ENCODE measurements around the gene SGPL1. TPM values are rescaled to one million over a fixed set of nuclear protein-coding genes. Genes with fewer than 3 reads are reported as not detected.

The SGPL1 gene
- total RNA-seq, 2 experiments from 2014 or later = 65.6 to 67.0 TPM

GRCh38 chr10:70874061-70874460 lies 58.3 kb downstream of the SGPL1 start:
- Mint-ChIP-seq H3K4me3 (no peak overlapping the region), H3K9me3 (no peaks in the 10 kb centered on the region), H3K36me3 (peaks cover 38% of the 10 kb centered on the region), H3K27ac (no peak overlapping the region), H3K4me1 (ENCODE audit: low read depth) (peaks cover 2% of the 10 kb centered on the region), H3K27me3 (no peaks in the 10 kb centered on the region)
- intact Hi-C loops (cut with micrococcal nuclease) = no loop called here
- POLR2A ChIA-PET = no interaction called here
- CTCF ChIA-PET = no interaction called here
- no peak for DNase-seq

GRCh38 chr10:70879207-70879606 lies 63.5 kb downstream of the SGPL1 start:
- no peak for DNase-seq
- intact Hi-C loops (cut with micrococcal nuclease) = no loop called here
- POLR2A ChIA-PET = no interaction called here
- H3K36me3 Mint-ChIP-seq = peaks cover 32% of the 10 kb centered on the region
- no peaks in the 10 kb centered on the region for H3K9me3 Mint-ChIP-seq
- CTCF ChIA-PET = interaction anchor here (1.0 to 3.7 kb wide), 8 partner anchors 8 to 330 kb away, joined by 3 to 21 read pairs (median 8); partner anchors contain the start of gene SGPL1
- H3K27ac Mint-ChIP-seq = no peak overlapping the region
- peaks cover 9% of the 10 kb centered on the region for H3K4me1 Mint-ChIP-seq (ENCODE audit: low read depth)
- H3K27me3 Mint-ChIP-seq = no peaks in the 10 kb centered on the region
- no peak overlapping the region for H3K4me3 Mint-ChIP-seq

DNA sequence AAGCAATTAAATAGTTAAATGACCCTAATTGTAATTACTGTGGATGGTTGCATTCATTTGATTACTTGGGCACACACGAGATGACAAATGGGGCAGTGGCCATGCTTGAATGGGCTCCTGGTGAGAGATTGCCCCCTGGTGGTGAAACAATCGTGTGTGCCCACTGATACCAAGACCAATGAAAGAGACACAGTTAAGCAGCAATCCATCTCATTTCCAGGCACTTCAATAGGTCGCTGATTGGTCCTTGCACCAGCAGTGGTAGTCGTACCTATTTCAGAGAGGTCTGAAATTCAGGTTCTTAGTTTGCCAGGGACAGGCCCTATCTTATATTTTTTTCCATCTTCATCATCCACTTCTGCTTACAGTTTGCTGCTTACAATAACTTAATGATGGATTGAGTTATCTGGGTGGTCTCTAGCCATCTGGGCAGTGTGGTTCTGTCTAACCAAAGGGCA lies 64.4 kb downstream of the SGPL1 start:
- no peaks in the 10 kb centered on the region for H3K9me3 Mint-ChIP-seq
- peak overlapping the region; percentile 67 for H3K27ac Mint-ChIP-seq
- intact Hi-C loops (cut with micrococcal nuclease) = loop anchor here (1.0 to 5.0 kb wide), 3 partner anchors 65 to 418 kb away; partner anchors contain the start of gene SGPL1
- peak; percentile 85 for DNase-seq
- peaks cover 34% of the 10 kb centered on the region for H3K36me3 Mint-ChIP-seq
- H3K27me3 Mint-ChIP-seq = no peaks in the 10 kb centered on the region
- ChIA-PET POLR2A (no interaction called here), CTCF (interaction anchor here (0.6 to 3.7 kb wide), 12 partner anchors 9 to 331 kb away, joined by 3 to 21 read pairs (median 4); partner anchors contain the start of gene SGPL1)
- H3K4me1 Mint-ChIP-seq (ENCODE audit: low read depth) = peaks cover 9% of the 10 kb centered on the region
- no peak overlapping the region for H3K4me3 Mint-ChIP-seq

- Mint-ChIP-seq H3K27ac (peak overlapping the region; percentile 42), H3K4me3 (no peak overlapping the region), H3K4me1 (ENCODE audit: low read depth) (peaks cover 19% of the 10 kb centered on the region), H3K9me3 (no peaks in the 10 kb centered on the region), H3K36me3 (peaks cover 16% of the 10 kb centered on the region), H3K27me3 (no peaks in the 10 kb centered on the region)
- ChIA-PET POLR2A (no interaction called here), CTCF (interaction anchor here (1.1 kb wide), 1 partner anchor 335 kb away, joined by 3 read pairs; no protein-coding TSS in a partner anchor)
- no peak for DNase-seq
- intact Hi-C loops (cut with micrococcal nuclease) = loop anchor here (5.0 kb wide), 1 partner anchor 422 kb away; no protein-coding TSS in a partner anchor
These were observed 69.0 kb downstream of the SGPL1 start for GRCh38 chr10:70884741-70885140.

- Mint-ChIP-seq H3K27me3 (no peaks in the 10 kb centered on the region), H3K4me1 (ENCODE audit: low read depth) (peaks cover 15% of the 10 kb centered on the region), H3K9me3 (no peaks in the 10 kb centered on the region), H3K4me3 (no peak overlapping the region), H3K27ac (peak overlapping the region; percentile 45), H3K36me3 (peaks cover 14% of the 10 kb centered on the region)
- CTCF ChIA-PET = no interaction called here
- DNase-seq = no peak
- POLR2A ChIA-PET = no interaction called here
- intact Hi-C loops (cut with micrococcal nuclease) = no loop called here
These were observed 69.7 kb downstream of the SGPL1 start for GRCh38 chr10:70885481-70885880.

GRCh38 chr10:70885931-70886903 lies 70.5 kb downstream of the SGPL1 start:
- DNase-seq = no peak
- no peaks in the 10 kb centered on the region for H3K9me3 Mint-ChIP-seq
- no peaks in the 10 kb centered on the region for H3K27me3 Mint-ChIP-seq
- H3K27ac Mint-ChIP-seq = peak overlapping the region; percentile 1
- peaks cover 15% of the 10 kb centered on the region for H3K4me1 Mint-ChIP-seq (ENCODE audit: low read depth)
- peak overlapping the region; percentile 79 for H3K4me3 Mint-ChIP-seq
- POLR2A ChIA-PET = interaction anchor here (1.2 kb wide), 1 partner anchor 65 kb away, joined by 3 read pairs; no protein-coding TSS in a partner anchor
- CTCF ChIA-PET = interaction anchor here (1.0 kb wide), 1 partner anchor 295 kb away, joined by 3 read pairs; no protein-coding TSS in a partner anchor
- peaks cover 14% of the 10 kb centered on the region for H3K36me3 Mint-ChIP-seq
- intact Hi-C loops (cut with micrococcal nuclease) = no loop called here

DNA sequence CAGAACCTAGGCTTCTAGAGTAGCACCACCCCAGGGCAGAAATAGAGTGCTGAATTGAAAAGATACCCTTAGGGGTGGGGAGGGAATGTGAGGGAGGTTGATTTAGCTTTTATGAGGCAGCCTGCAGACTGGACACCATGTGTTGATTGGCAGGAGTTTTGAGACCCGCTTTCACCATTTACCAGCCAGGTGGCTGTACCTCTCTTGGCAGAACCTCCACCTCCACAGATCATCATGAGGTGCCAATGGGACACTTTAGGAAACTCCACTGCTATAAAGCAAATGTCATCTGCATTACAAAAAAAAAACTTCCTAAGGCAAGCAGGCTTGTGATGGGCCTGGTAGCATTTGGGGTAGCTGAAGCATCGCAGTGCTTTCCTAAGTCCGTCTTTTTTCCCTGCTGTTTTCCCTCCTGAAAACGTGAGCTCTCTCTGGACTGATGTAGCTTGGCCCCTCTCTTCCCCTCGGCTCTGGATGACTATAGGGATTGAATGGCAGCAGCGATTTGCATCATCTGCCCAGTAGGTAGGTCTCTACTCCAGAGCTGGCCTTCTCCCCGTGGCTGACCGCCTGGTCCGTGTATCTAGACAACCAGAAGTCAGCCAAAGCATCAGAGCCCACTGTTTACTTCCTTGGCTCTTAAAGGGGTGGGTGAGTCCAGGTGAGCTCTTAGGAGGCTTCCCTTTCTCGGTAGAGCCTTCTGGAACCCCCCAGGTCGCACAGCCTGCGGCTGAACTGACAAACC lies 71.3 kb downstream of the SGPL1 start:
- intact Hi-C loops (cut with micrococcal nuclease) = no loop called here
- CTCF ChIA-PET = interaction anchor here (0.6 to 1.1 kb wide), 3 partner anchors 69 to 296 kb away, joined by 3 read pairs; no protein-coding TSS in a partner anchor
- no peaks in the 10 kb centered on the region for H3K27me3 Mint-ChIP-seq
- POLR2A ChIA-PET = interaction anchor here (0.6 to 1.2 kb wide), 4 partner anchors 66 to 285 kb away, joined by 3 to 5 read pairs (median 4); partner anchors contain the start of gene PRF1
- H3K27ac Mint-ChIP-seq = peak overlapping the region; percentile 76
- peaks cover 14% of the 10 kb centered on the region for H3K36me3 Mint-ChIP-seq
- DNase-seq = no peak
- H3K4me1 Mint-ChIP-seq (ENCODE audit: low read depth) = peaks cover 15% of the 10 kb centered on the region
- no peaks in the 10 kb centered on the region for H3K9me3 Mint-ChIP-seq
- H3K4me3 Mint-ChIP-seq = peak overlapping the region; percentile 79

- peak; percentile 81 for DNase-seq
- CTCF ChIA-PET = interaction anchor here (0.6 to 1.5 kb wide), 4 partner anchors 69 to 243 kb away, joined by 3 to 5 read pairs (median 4); no protein-coding TSS in a partner anchor
- Mint-ChIP-seq H3K9me3 (no peaks in the 10 kb centered on the region), H3K4me1 (ENCODE audit: low read depth) (peaks cover 15% of the 10 kb centered on the region), H3K4me3 (peak within 1 kb of the TSS; percentile 79), H3K27me3 (no peaks in the 10 kb centered on the region), H3K36me3 (peaks cover 12% of the 10 kb centered on the region), H3K27ac (peak within 1 kb of the TSS; percentile 76)
- intact Hi-C loops (cut with micrococcal nuclease) = no loop called here
- POLR2A ChIA-PET = interaction anchor here (0.9 kb wide), 1 partner anchor 71 kb away, joined by 4 read pairs; no protein-coding TSS in a partner anchor
These were observed 72.4 kb downstream of the SGPL1 start, which contains the start of gene PCBD1 for GRCh38 chr10:70887804-70888800. Gene PCBD1, minus strand, starts transcription at chr10:70888565. Its CDS starts 32 bp downstream, at chr10:70888533.

GRCh38 chr10:70889291-70889690 lies 73.5 kb downstream of the SGPL1 start:
- no peaks in the 10 kb centered on the region for H3K27me3 Mint-ChIP-seq
- DNase-seq = no peak
- ChIA-PET CTCF (interaction anchor here (0.8 to 1.5 kb wide), 2 partner anchors 70 to 131 kb away, joined by 4 to 5 read pairs; no protein-coding TSS in a partner anchor), POLR2A (no interaction called here)
- peak overlapping the region; percentile 69 for H3K27ac Mint-ChIP-seq
- H3K9me3 Mint-ChIP-seq = no peaks in the 10 kb centered on the region
- peak overlapping the region; percentile 56 for H3K4me3 Mint-ChIP-seq
- intact Hi-C loops (cut with micrococcal nuclease) = no loop called here
- H3K36me3 Mint-ChIP-seq = peaks cover 5% of the 10 kb centered on the region
- peaks cover 15% of the 10 kb centered on the region for H3K4me1 Mint-ChIP-seq (ENCODE audit: low read depth)

DNA sequence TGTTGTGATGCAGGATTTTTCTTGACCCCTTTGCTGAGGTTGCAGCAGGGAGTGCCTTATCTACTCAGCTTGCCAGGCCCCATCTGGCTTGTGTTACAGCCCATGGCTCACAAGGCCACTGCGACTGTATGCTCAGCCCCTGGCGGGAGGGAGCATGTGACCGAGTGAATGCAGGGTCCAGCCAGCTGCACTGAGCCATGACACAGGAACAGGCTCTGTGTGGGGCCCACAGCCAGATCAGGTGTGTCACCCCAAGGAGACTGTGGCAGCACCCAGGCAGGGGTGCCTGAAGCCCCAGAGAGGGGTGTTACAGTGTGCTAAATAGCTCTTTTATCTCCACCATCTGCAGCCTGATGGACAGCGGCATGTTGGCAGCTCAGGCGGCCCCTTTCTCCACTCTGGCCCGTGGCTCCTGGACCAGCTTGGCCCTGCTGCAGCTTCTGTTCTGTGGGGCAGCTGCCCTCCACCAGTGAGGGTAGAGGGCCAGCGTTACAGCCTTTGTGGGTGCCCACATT lies 75.2 kb downstream of the SGPL1 start:
- ChIA-PET POLR2A (no interaction called here), CTCF (no interaction called here)
- H3K36me3 Mint-ChIP-seq = no peaks in the 10 kb centered on the region
- DNase-seq = no peak
- H3K27ac Mint-ChIP-seq = no peak overlapping the region
- H3K4me1 Mint-ChIP-seq (ENCODE audit: low read depth) = peaks cover 15% of the 10 kb centered on the region
- H3K27me3 Mint-ChIP-seq = no peaks in the 10 kb centered on the region
- no peak overlapping the region for H3K4me3 Mint-ChIP-seq
- no peaks in the 10 kb centered on the region for H3K9me3 Mint-ChIP-seq
- intact Hi-C loops (cut with micrococcal nuclease) = no loop called here

DNA sequence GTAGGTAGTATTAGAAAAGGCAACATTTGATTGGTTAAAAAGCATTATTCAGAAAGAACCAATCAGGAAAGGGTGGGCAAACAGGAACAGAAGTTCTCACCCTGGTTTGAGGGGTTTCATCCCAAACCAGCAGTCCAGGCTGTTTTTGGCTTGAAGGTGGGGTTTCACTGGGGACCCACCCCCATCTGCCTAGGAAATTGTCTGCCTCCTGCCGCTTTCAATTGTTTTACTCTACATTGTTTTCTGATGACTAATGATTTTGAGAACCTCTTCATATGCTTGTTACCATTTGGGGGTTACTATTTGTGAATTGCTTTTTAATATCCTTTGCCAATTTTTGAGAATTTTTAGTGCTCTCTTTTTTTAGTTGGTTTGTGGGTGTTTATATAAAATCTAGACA lies 75.9 kb downstream of the SGPL1 start:
- POLR2A ChIA-PET = no interaction called here
- Mint-ChIP-seq H3K4me3 (no peak overlapping the region), H3K27ac (no peak overlapping the region), H3K9me3 (no peaks in the 10 kb centered on the region), H3K36me3 (no peaks in the 10 kb centered on the region), H3K27me3 (no peaks in the 10 kb centered on the region), H3K4me1 (ENCODE audit: low read depth) (peaks cover 14% of the 10 kb centered on the region)
- intact Hi-C loops (cut with micrococcal nuclease) = no loop called here
- DNase-seq = no peak
- CTCF ChIA-PET = no interaction called here

All from activated CD4-positive, alpha-beta memory T cell treated with anti-CD3 and anti-CD28 coated beads for 36 hours (primary cell).